ENCODE measurements around the gene ZNF625. TPM values are rescaled to one million over a fixed set of nuclear protein-coding genes. Genes with fewer than 3 reads are reported as not detected.

The ZNF625 gene
- total RNA-seq, 1 donor from 2014 or later, result 3.1 TPM

- DNase-seq (ENCODE audit: low read depth), result no peak
- no peak for TF ChIP-seq CTCF (conservative IDR thresholded peaks at IDR 0.05; ENCODE audit: low read depth, low read length)
- H3K4me3 ChIP-seq (ENCODE audit: low read depth, low read length), result no peak overlapping the region
Observed at GRCh38 chr19:12187625-12188024, 31.1 kb upstream of the ZNF625 start.

- TF ChIP-seq CTCF (conservative IDR thresholded peaks at IDR 0.05; ENCODE audit: low read depth, low read length), result no peak
- no peak overlapping the region for H3K4me3 ChIP-seq (ENCODE audit: low read depth, low read length)
Observed at GRCh38 chr19:12180377-12180776, 23.8 kb upstream of the ZNF625 start.

GRCh38 chr19:12166626-12167025 is 10.1 kb upstream of the ZNF625 start:
- no peak overlapping the region for H3K4me3 ChIP-seq (ENCODE audit: low read depth, low read length)
- no peak for DNase-seq (ENCODE audit: low read depth)
- no peak for TF ChIP-seq CTCF (conservative IDR thresholded peaks at IDR 0.05; ENCODE audit: low read depth, low read length)

More at GRCh38 chr19:12180377-12180776, 23.8 kb upstream of the ZNF625 start:
- no peak for DNase-seq (ENCODE audit: low read depth)

DNA sequence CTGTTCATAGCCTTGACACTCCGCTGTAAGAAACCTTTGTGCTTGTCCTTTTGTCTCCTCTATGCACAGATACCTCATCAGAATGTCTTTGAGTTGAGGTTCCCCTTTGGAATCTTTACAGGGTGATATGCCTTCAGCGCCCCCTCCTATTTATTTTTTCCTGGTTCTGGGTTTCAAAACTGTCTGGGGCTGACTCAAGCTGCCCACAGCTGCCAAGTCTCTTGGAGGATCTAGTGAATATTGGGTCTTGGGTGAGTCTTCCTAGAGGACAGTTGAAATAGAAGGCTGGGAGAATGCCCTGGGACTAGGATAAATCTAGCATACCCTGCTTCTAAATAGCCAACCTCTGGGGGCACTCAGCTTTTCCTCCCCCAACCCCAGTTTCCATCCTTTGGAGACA is 7.3 kb upstream of the ZNF625 start:
- H3K4me3 ChIP-seq (ENCODE audit: low read depth, low read length), result peak overlapping the region; percentile 93
- DNase-seq (ENCODE audit: low read depth), result no peak
- TF ChIP-seq CTCF (conservative IDR thresholded peaks at IDR 0.05; ENCODE audit: low read depth, low read length), result no peak

DNA sequence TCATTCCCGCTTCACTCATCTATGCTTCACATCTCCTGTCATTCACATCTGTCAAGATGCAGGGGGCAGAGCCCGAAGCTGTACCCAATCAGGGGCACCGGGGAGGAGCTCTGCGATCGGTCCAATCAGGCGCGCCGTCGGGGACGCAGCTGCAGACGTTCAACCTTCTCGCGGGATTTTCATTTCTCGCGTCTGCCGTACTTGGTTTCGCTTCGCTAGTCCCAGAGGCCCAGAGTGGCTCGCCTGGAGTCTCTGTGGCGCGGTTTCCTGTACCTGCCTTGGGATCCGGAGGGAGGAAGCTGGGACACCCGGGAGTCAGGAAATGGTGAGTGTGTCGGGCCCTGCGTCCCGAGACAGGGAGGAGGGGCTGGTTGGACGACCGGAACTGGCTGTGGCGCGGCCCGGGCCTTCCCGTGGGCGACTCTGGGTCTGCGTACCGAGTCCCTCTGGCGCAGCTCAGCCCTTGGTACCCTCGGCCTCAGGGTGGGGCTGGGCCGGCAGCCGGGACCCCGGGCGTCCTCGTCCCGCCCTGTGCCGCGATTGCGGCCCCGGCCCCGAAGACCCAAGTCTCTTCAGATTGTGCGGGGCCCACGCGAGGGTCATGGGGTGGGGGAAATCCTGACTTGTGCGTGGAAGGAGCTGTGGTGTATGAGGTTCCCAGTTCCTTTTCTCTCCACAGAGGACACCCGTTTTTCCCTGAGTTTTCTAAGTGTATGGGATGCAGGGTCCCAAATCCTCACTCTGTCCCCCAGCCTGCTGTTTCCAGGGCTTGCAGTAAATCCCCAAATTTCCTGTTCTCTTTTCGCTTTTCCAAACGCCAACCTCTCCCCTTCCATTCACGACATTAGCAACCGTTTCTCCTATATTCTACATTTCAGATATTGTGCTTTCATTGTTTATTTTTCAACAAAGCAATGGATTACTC is 6.6 kb upstream of the ZNF625 start, which contains the start of gene ZNF136:
TSS of gene ZNF136 (plus strand) at position 215 of the 925 bp plus-strand sequence. CDS start at position 323, 108 bp downstream.
- DNase-seq (ENCODE audit: low read depth), result peak; percentile 76
- peak within 1 kb of the TSS; percentile 93 for H3K4me3 ChIP-seq (ENCODE audit: low read depth, low read length)
- TF ChIP-seq CTCF (conservative IDR thresholded peaks at IDR 0.05; ENCODE audit: low read depth, low read length), result no peak

DNA sequence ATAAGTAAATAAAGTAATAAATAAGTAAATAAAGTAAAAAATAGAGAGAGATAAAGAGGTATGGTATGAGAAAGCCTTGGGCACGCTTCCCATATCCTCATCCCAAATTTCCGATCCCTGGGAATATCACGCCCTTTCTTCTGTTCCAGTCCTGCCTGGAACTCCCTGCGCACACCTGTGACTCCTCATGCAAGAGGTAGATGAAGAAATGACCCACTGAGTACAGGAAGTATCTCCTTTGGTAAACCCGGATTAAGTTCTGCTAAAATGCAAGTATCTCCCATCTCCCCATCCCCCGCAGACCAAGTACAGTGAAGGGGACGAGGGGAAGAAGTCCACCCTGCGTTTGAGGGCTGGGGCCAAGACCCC is 6.0 kb upstream of the ZNF625 start:
- peak overlapping the region; percentile 93 for H3K4me3 ChIP-seq (ENCODE audit: low read depth, low read length)
- no peak for TF ChIP-seq CTCF (conservative IDR thresholded peaks at IDR 0.05; ENCODE audit: low read depth, low read length)
- DNase-seq (ENCODE audit: low read depth), result no peak

Measured in epithelial cell of proximal tubule (primary cell).